GM10266 (cell line): ENCODE measurements around the gene MCAT.

ENCODE experiments used
- DNase-seq: peaks from one replicate; pipeline ENCODE4 v3.0.0; 2012; ENCODE audit errors: extremely low spot score
- CTCF ChIP-seq: IDR thresholded peaks from 2 replicates; pipeline ENCODE4 v1.5.1; 2012; ENCODE audit warnings: mild to moderate bottlenecking, low read depth; ENCODE audit not compliant: control insufficient read depth, insufficient read depth; ENCODE audit errors: missing control alignments

MCAT gene

GRCh38 chr22:43118024-43118849, 25.0 kb downstream of the MCAT start:
- no peak for TF ChIP-seq CTCF
- no peak for DNase-seq

GRCh38 chr22:43116932-43117331, 26.3 kb downstream of the MCAT start:
- TF ChIP-seq CTCF: no peak
- no peak for DNase-seq

- no peak for DNase-seq
- TF ChIP-seq CTCF: no peak
Measured at GRCh38 chr22:43114958-43115357, 28.2 kb downstream of the MCAT start.

GRCh38 chr22:43113526-43114251, 29.5 kb downstream of the MCAT start:
- DNase-seq: no peak
- TF ChIP-seq CTCF: no peak

GRCh38 chr22:43110927-43111623, 32.1 kb downstream of the MCAT start:
- TF ChIP-seq CTCF: peak; percentile 15
- no peak for DNase-seq

GRCh38 chr22:43110444-43110926, 32.7 kb downstream of the MCAT start, which contains the start of gene BIK:
Gene BIK, plus strand, starts transcription at chr22:43110750. Its CDS starts 13,273 bp downstream, at chr22:43124023.
- no peak for DNase-seq
- TF ChIP-seq CTCF: peak; percentile 19

GRCh38 chr22:43109921-43110443, 33.2 kb downstream of the MCAT start:
- no peak for TF ChIP-seq CTCF
- DNase-seq: no peak
